Stimulated activated CD4-positive, alpha-beta T cell treated with anti-CD3 and anti-CD28 coated beads, Interleukin-1b, Interleukin-23, amount 100 ng/mL, for 24 hours (primary cell): ENCODE data around the gene IGFBP2.

Experiments
- DNase-seq, 4 experiments: peaks; one replicate each; pipeline ENCODE4 v3.0.0-alpha.2; 2020; ENCODE audit warnings: low read depth in 4 of 4, low spot score in 1 of 4

IGFBP2 gene

DNA sequence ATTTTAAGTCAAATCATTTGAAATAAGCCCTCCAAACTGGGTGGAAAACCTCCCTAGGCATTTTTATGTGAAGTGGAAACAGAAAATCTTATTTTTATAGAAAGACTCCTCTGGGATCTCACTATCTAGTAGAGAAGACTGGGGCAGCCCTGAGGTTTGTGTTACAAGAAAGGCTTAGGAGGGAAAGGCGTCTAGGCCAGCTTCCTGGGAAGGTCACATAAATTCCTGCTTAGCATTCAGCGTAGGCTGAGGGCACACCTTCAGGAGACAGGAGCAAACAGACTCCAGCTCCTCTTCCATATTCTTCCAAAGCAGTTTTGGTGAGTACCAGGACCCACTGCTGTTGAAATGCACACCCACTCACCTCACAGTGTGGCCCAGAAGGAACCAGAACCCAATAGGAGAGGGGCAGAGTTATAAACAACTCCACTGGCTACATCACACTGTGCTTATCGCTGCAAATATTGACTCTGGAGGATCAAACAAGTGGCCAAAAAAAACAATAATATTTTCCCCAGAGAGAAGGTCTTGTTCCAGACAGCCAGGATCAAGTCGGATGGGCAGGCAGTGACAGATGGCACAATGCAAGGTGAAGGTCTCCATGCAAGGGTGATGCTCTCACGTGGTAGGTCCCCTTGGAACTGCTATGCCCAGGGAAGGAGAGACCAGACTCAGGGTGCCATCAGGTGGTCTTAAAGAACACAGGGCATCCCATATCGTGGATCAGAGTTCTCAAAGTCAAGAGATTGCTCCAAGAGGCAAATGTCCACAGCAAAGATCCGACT is 17.7 kb upstream of the IGFBP2 start:
- DNase-seq = no peak

DNA sequence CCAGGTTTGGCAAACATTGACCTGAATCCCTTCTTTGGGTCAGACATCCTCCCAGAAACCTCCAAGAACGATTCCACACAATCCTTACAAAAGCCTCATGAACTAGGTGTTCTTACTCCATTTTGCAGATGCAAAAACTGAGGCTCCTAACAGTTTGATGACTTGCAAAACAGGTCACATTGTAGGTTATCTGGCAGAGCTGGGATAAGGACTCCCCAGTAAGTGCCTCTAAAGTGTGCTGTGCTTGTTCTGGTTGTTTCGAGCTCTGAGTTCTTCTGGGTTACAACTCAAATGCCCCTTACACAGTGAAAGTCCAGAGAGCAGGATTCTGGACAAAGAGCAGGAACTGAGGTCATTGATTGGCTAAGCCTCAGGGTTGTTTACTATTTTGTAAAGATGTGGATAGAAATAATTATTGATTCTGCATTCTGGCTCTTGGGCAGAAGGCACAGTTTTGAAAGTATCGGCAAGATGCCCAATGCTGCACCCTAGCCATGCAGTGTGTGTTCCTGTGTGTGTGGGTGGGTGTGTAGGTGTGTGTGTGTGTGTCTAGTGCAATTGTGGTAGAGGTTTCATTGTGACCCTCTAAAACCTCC is 17.0 kb upstream of the IGFBP2 start:
- no peak for DNase-seq

DNA sequence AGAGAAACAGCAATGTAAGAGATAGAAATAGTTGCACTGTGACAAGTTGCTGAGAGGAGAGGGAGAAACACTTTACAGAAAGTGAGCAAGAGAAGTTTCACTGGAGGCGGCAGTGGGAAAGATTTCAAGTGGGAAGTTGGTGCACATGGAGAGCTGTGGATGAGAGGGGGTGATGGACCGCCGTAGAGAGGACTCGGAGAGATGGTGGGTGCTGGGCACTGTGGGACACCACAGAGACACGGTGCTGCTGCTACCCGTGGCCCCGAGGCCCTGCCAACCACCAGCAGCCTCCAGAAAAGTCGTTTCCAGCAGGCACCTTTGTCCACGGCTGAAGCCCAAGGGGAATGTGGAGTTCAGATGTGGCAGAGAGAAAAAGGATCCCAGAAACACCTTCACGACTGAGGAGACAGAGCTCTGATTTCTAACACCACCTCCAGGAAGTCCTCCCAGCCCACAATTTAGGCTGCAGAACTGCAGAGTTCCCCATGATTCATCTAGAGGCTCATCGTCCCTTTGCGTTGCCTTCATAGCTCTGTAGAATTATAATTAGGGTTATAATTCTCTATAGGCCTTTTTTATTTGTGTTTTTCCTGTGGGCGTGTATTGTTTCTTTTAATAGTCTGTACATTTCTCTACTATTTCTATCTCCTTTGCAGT is 15.9 kb upstream of the IGFBP2 start:
- no peak for DNase-seq

DNA sequence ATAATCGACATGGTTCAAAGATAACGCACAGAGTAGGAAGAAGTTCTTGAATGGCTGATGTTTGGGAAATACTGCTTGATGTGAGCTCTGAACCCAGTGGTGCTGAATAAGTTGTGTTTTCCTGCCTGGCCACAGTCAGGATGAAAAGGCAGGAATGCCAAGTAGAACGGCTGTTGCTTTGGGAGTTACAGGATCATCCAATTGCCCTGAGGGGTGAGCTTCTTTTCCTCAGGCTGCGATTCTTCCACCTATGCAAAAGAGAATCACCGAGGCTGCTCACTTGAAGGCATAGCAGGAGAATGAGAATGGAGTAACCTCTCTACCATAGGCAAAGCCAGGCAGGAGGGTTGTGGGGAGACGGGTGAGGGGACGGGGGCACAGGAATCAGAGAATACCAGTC is 14.4 kb upstream of the IGFBP2 start:
- DNase-seq = no peak

DNA sequence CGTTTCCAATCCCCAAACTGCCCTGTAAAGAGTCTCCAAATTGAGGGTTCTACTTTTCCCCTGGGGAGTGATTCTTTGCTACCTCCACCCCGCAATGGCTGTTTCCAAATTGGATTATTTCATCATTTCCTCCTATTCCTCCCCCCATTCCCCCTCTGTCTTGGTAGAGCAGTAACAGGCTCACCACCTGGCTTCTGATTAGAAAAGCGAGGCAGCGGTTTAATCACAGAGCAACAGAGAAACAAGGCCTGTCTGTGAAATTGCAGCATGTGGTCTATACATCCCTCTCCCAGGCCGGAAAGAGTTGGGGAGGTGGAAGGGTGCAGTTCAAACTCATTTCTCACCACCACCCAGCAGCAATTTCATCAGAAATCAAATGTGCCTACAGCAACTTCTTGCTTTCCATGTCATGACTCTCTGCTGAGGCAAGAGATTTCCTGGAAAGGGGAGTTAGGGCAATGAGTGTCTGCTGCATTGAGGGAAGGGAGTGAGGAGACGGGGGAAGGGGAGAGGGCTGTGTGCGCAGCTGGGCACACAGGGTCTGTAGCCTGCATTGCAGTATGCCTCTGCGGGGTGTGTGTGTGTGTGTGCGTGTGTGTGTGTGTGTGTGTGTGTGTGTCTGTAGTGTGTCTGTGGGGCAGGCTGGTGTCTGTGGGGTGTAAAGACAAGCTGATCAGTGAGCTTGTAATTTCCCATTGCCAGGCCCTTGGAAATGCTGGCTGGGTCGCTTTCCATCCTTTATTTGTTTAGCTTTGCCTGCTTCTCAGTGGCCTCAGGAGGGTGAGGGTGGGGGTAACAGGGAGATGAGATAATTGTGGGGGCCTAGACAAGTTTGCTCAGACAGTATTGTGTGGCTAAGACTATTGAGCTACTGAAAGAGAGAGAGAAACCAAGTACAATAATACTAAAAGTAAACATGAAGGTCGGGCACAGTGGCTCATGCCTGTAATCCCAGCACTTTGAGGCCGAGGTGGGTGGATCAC is 13.5 kb upstream of the IGFBP2 start:
- DNase-seq = no peak

DNA sequence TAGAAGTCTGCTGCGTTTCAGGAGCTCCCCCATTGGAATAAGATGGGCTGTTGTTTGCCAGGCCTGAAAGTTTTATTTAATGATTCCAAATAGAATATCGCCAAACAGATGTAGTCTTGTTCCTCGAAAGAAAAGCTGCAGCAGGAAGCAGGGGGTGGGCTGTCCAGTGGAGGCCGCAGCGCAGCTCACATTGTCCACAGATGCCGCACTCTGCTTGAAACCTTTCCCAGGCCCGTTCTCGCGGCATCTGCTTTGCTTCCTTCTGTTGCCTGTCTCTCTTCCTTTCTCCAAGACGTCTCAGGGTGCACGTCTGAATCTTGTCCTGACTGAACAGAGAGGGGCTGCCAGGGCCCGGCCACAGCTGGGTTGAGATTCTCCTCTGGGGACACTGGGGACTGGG is 12.4 kb upstream of the IGFBP2 start:
- DNase-seq = no peak

DNA sequence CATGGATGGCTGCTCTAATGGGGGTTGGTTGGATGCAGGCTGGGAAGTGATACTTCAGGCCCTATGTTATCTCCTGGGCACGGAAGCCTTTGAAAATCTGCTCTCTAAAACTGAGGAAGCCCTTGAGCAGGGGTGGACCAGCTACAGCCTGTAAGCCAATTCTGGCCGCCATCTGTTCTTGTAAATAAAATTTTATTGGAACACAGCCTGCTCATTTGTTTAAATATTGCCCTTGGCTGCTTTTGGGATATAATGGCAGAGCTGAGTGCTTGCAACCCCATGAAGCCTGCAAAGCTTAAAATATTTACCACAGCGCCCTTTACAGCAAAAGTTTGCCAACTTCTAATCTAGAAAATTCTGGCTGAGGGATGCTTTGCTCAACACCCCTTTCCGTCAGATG is 11.9 kb upstream of the IGFBP2 start:
- DNase-seq = no peak

DNA sequence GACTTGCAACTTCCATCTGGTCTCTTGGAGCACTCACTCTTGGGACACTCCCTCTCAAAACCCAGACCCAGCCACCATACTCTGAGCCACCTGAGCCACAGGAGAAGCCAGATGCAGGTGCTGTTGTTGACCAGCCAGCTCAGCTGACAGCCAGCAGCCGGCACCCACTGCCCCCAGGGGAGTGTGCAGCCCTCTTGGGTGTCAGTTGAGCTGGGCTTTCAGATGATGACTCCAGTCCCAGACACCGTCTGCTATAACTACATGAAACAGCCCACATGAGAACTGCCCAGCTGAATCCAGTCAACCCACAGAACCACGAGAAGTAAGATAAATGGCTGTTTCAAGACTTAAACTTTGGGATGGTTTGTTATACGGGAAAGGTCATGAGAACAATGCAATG is 10.7 kb upstream of the IGFBP2 start:
- DNase-seq = no peak

DNA sequence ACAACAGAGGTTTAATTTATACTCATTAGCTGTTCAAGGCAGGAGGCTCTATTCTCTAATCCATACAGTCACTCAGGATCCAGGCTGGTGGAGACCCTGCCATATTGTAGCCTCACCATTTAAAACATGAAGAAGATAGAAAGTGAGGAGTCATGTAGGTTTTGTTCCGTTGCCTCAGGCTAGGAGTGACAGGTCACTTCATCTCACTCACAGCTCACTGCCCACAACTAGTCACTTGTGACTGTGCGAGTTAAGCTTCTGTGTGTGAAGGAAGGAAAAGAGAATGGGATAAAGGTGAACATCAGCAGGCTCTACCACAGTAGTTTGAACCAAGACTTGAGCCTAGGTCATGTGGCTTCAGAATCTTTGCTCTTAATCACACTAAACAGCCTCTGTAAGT is 9.0 kb upstream of the IGFBP2 start:
- DNase-seq = no peak

DNA sequence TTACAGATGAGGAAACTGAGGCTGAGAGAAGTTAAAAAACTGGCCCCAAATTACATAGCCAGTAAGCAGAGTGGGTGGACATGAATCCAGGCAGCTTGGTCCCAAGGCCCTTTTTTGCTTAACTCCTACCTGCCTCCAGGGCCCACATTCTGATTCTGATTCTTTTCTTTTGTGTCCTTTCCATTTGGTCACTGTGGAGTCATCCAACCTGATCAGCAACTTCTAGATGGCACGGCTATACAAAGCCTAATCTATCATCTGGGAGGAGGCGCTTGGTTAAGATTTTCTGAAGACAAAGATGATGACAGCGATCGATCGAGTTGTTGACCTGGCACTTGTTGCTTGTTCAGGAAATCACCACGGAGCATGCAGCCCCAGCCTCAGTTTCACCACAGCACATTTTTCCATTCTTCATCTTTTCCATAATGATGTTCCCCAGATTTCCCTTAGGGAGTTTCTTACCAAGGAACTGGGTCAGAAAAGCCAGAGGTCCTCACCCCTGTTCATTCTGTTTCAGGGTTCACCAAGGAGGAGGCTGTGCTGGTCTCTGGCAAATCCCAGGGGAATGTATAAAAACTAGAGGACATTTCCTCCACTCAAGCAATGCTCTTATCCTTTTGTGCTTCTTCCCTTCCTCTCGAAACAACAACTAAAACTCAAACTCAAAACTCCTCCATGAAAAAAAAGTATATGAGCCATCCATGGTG is 6.9 kb upstream of the IGFBP2 start:
- DNase-seq = no peak

DNA sequence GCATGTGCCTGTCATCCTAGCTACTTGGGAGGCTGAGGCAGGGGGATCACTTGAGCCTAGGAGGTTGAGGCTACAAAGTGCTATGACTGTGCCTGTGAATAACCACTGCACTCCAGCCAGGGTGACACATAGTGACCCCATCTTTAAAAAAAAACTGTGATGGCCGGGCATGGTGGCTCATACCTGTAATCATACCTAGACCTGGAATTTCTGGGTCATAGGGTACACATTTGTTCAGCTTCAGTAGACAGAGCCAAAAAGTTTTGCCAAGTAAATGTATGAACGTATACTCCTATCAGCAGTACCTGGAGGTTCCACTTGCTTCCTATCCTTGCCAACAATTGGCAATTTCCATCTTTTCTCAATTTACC is 6.4 kb upstream of the IGFBP2 start:
- no peak for DNase-seq

DNA sequence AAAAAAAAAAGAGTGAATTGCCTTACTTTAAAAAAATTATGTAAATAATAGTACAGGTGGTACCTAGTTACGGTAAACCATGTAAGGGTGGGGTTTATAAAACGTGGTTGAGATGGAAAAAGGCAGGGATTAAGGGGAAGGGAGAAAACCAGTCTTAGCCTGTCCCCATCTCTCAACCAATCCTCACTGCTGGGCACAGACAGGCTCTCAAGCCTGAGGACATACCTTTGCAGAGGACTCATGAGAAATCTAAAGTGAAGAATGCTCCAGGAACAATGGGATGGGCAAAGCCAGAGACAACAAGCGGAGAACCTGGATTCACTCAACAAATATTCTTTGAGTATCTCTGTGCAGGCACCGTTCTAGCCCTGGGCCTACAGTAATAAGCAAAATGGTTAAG is 3.4 kb upstream of the IGFBP2 start:
- DNase-seq = no peak

DNA sequence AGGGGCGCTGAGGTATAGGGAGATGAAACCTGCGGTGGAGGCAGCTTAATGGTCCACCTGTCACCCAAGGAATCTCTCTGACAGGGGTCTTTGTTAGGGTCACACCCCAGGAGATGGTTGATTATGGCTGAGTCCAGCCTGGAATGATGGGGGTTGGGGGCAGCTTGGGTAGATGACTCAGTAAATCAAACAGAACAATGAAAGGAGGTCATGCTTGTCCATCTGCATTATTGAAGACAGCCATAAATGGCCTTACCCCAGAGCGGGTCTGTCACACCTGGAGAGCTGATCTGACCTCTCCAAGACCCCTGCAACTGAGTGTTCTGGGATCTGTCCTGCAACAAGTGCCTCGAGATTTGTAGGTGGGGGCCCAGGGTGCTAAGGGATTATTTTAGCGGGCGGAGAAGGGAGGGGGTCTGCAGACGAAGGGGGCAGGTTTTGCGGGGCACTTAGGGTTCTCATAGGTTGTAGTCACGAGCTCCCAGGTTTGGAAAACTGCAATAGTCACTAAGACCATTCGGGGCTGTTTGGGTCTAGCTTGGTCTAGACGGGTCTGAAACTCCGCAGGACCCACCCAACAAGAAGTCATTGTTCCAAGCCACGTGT is 771 bp upstream of the IGFBP2 start:
- DNase-seq = no peak

DNA sequence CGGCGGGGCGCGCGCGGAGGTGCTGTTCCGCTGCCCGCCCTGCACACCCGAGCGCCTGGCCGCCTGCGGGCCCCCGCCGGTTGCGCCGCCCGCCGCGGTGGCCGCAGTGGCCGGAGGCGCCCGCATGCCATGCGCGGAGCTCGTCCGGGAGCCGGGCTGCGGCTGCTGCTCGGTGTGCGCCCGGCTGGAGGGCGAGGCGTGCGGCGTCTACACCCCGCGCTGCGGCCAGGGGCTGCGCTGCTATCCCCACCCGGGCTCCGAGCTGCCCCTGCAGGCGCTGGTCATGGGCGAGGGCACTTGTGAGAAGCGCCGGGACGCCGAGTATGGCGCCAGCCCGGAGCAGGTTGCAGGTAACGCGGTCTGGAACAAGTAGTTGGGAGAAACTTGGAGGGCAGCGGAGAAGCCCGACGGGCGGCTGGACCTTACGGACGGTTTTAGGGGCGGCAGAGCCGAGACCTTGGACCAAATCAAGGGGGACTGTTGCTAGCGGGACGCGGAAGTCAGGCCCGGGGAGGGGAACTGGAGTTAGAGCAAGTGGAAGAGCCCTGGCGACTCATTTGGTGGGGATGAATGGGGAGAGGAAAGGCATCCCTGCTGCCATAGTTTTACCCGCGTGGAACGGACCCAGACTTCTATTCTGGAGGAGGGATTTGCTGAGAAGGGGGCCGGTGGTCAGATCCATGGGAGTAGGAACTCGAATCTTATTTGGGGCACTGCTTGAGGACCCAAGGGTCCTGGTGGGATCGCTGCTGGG is 573 bp downstream of the IGFBP2 start:
- no peak for DNase-seq

DNA sequence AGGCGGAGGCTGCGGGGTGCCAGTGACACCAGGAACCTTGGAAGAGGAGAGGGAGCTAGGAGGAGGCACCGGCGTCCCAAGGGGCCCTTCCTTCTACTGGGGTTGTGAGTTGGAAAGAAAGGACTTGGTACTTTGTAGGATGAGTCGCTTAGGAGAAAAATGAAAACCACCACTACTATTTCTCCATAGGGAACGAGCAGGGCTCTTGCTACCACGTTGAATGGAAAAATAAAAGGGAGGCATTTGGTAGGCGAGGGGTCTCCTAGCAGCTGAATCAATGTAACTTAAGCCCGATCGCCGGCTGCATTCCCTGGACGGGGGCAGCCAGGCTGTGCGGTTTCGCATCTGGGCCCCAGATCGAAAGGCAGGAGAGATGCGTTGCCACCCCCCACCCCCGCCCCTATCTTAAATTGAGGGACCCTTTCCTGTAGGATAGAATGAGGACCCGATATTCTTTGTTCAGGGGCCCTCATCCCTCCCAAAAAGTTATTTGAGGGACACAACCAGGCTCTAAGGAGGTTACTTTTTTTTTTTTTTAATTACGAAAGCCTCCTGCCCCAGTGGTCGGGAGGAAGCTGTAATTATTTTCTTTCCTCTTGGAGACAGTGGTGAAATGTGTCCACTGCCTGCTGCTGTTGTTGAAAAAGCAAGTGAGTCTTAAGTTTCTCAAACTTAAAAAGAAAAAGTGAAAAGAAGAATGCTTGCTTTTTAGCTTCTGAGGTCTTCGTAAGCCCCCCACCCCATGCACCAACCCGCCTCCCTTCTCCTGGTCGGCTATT is 1.3 kb downstream of the IGFBP2 start:
- DNase-seq = no peak

DNA sequence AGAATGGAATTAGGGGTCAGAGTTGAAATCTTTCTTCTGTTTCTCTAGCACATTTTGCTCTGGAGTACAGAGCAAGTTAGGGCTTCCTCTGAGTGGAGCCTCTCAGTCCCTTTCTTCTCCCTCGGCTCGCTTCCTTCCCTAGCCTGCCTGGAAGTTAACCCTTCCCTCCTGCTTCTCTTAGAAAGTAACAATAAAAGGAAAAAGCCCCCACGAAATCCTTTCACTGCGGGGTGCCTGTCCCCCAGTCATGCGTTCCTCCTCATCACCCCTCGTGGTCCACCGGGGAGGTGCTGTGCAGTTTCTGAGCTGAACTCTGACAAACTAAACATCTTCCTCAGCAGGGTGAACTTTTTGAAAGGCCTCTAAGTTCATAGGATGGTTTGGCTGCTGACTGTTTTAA is 2.0 kb downstream of the IGFBP2 start:
- no peak for DNase-seq

DNA sequence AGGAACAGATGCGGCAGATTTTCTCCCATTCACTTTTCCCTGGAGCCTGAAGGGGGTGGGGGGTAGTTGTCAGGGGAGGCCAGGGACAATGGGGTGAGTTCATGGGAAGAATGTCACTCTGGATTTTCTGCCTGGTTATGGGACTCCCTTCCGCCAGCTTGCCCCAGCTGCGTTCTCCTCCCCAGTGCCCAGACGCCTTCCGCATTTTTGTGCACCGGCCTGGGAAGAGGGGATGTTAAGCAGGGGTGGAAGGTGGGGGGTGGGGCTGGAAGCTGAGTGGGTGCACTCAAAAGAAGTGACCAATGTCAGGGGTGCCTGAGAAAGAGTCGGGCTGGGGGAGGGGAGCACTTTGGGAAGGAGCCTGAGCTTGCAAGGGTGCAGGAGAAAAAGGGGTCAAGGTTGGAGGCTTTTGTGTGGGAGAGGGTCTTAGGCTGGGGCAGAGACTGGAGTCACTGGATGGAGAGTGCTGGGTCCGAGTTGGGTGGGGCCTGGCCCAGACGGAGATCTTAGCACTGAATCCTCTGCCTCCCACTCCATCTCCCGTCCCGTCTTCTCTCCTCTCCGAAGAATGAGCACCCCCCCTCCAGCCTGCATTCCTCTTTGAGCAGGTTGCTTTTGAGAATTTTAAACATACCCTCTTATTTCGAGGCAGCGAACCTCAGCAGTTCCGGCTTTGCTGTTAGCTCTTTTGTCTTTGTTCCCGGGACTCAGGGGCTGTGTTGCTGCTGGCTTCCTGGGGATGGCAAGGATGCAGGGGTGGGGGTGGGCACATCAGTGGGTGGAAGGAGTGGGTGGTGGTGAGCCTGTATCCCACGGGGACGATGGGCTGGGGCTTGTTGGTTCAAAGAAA is 2.7 kb downstream of the IGFBP2 start:
- no peak for DNase-seq
